Activated CD4-positive, alpha-beta memory T cell treated with anti-CD3 and anti-CD28 coated beads for 36 hours (primary cell): Measurements from ENCODE around the gene ORM2. TPM values are rescaled to one million over a fixed set of nuclear protein-coding genes. Genes with fewer than 3 reads are reported as not detected.

ENCODE experiments used
- CTCF ChIA-PET: fragments of 350-600 bp; sonication (Branson Sonifier 250); formaldehyde crosslinking; loops from one replicate; lab custom pipeline; 2021; ENCODE audit warnings: antibody characterized with exemption, inconsistent platforms; lab: Charles Lee
- POLR2A ChIA-PET: fragments of 350-600 bp; sonication (Branson Sonifier 250); formaldehyde crosslinking; loops from one replicate; lab custom pipeline; 2021; ENCODE audit warnings: antibody characterized with exemption; lab: Charles Lee
- DNase-seq: peaks from one replicate; pipeline ENCODE4 v3.0.0-alpha.2; 2020
- H3K27ac Mint-ChIP-seq: one replicate; pipeline ENCODE4 v1.8.0; 2021; ENCODE audit warnings: mixed read lengths
- H3K27me3 Mint-ChIP-seq: one replicate; pipeline ENCODE4 v1.8.0; 2021; ENCODE audit warnings: mixed read lengths
- H3K36me3 Mint-ChIP-seq: one replicate; pipeline ENCODE4 v1.8.0; 2021; ENCODE audit warnings: mixed read lengths
- H3K4me1 Mint-ChIP-seq: one replicate; pipeline ENCODE4 v1.8.0; 2021; ENCODE audit warnings: low read depth, mixed read lengths
- H3K4me3 Mint-ChIP-seq: one replicate; pipeline ENCODE4 v1.8.0; 2021; ENCODE audit warnings: mild to moderate bottlenecking, mixed read lengths
- H3K9me3 Mint-ChIP-seq: one replicate; pipeline ENCODE4 v1.8.0; 2021; ENCODE audit warnings: mixed read lengths
- intact Hi-C: fragments of 100-400 bp; cut with micrococcal nuclease; formaldehyde crosslinking; loops from one replicate; pipeline ENCODE4 v1.15.1; 2023
- total RNA-seq, 2 experiments: library from RNA; stranded (reverse); gene quantifications; one replicate each; pipeline ENCODE4 v1.2.3, GENCODE V29; 2021

The ORM2 gene
- total RNA-seq, 2 experiments from 2014 or later, result not detected

GRCh38 chr9:114339130-114339908, 9.7 kb downstream of the ORM2 start:
- Mint-ChIP-seq H3K27me3 (no peaks in the 10 kb centered on the region), H3K4me1 (peaks cover 3% of the 10 kb centered on the region), H3K36me3 (peaks cover 72% of the 10 kb centered on the region), H3K27ac (peak overlapping the region; percentile 64), H3K9me3 (peaks cover 3% of the 10 kb centered on the region), H3K4me3 (no peak overlapping the region)
- DNase-seq, result peak; percentile 71
- intact Hi-C loops, result loop anchor here (1.0 to 2.0 kb wide), 3 partner anchors 10 to 59 kb away; partner anchors contain the start of gene AKNA
- POLR2A ChIA-PET, result interaction anchor here (2.1 kb wide), 1 partner anchor 9 kb away, joined by 7 read pairs; no protein-coding TSS in a partner anchor
- CTCF ChIA-PET, result interaction anchor here (0.7 to 3.5 kb wide), 16 partner anchors 10 to 314 kb away, joined by 3 to 46 read pairs (median 3); partner anchors contain the start of gene AKNA

GRCh38 chr9:114341152-114341830, 11.6 kb downstream of the ORM2 start:
- Mint-ChIP-seq H3K36me3 (peaks cover 75% of the 10 kb centered on the region), H3K4me3 (no peak overlapping the region), H3K9me3 (no peaks in the 10 kb centered on the region), H3K4me1 (peaks cover 3% of the 10 kb centered on the region), H3K27ac (peak overlapping the region; percentile 58), H3K27me3 (no peaks in the 10 kb centered on the region)
- ChIA-PET CTCF (interaction anchor here (1.2 to 3.5 kb wide), 2 partner anchors 46 to 64 kb away, joined by 3 to 46 read pairs; partner anchors contain the start of gene AKNA), POLR2A (interaction anchor here (0.7 kb wide), 1 partner anchor 44 kb away, joined by 3 read pairs; no protein-coding TSS in a partner anchor)
- DNase-seq, result no peak
- intact Hi-C loops, result loop anchor here (10.0 kb wide), 1 partner anchor 144 kb away; no protein-coding TSS in a partner anchor

- no peak overlapping the region for H3K4me3 Mint-ChIP-seq
- no peaks in the 10 kb centered on the region for H3K9me3 Mint-ChIP-seq
- POLR2A ChIA-PET, result interaction anchor here (0.7 kb wide), 1 partner anchor 44 kb away, joined by 3 read pairs; no protein-coding TSS in a partner anchor
- no peak overlapping the region for H3K27ac Mint-ChIP-seq
- peaks cover 3% of the 10 kb centered on the region for H3K4me1 Mint-ChIP-seq
- H3K27me3 Mint-ChIP-seq, result no peaks in the 10 kb centered on the region
- CTCF ChIA-PET, result no interaction called here
- intact Hi-C loops, result loop anchor here (10.0 kb wide), 1 partner anchor 143 kb away; no protein-coding TSS in a partner anchor
- peaks cover 76% of the 10 kb centered on the region for H3K36me3 Mint-ChIP-seq
- DNase-seq, result no peak
Measured at GRCh38 chr9:114341991-114342390, 12.3 kb downstream of the ORM2 start.

- intact Hi-C loops, result loop anchor here (10.0 kb wide), 1 partner anchor 142 kb away; no protein-coding TSS in a partner anchor
- peaks cover 75% of the 10 kb centered on the region for H3K36me3 Mint-ChIP-seq
- peak overlapping the region; percentile 66 for H3K27ac Mint-ChIP-seq
- CTCF ChIA-PET, result interaction anchor here (1.3 kb wide), 1 partner anchor 63 kb away, joined by 3 read pairs; no protein-coding TSS in a partner anchor
- POLR2A ChIA-PET, result no interaction called here
- H3K27me3 Mint-ChIP-seq, result no peaks in the 10 kb centered on the region
- H3K4me1 Mint-ChIP-seq, result peaks cover 6% of the 10 kb centered on the region
- no peak overlapping the region for H3K4me3 Mint-ChIP-seq
- DNase-seq, result no peak
- no peaks in the 10 kb centered on the region for H3K9me3 Mint-ChIP-seq
Measured at GRCh38 chr9:114342755-114343440, 13.2 kb downstream of the ORM2 start.

- no peaks in the 10 kb centered on the region for H3K27me3 Mint-ChIP-seq
- DNase-seq, result no peak
- intact Hi-C loops, result loop anchor here (10.0 kb wide), 1 partner anchor 141 kb away; no protein-coding TSS in a partner anchor
- peaks cover 77% of the 10 kb centered on the region for H3K36me3 Mint-ChIP-seq
- ChIA-PET CTCF (interaction anchor here (1.0 to 1.7 kb wide), 3 partner anchors 54 to 310 kb away, joined by 3 to 6 read pairs (median 3); no protein-coding TSS in a partner anchor), POLR2A (no interaction called here)
- peaks cover 13% of the 10 kb centered on the region for H3K4me1 Mint-ChIP-seq
- no peaks in the 10 kb centered on the region for H3K9me3 Mint-ChIP-seq
- peak overlapping the region; percentile 66 for H3K27ac Mint-ChIP-seq
- H3K4me3 Mint-ChIP-seq, result no peak overlapping the region
Measured at GRCh38 chr9:114343471-114344187, 14.0 kb downstream of the ORM2 start.

GRCh38 chr9:114344188-114344566, 14.5 kb downstream of the ORM2 start:
- Mint-ChIP-seq H3K27me3 (no peaks in the 10 kb centered on the region), H3K9me3 (no peaks in the 10 kb centered on the region), H3K4me3 (no peak overlapping the region), H3K4me1 (peaks cover 19% of the 10 kb centered on the region), H3K27ac (no peak overlapping the region), H3K36me3 (peaks cover 77% of the 10 kb centered on the region)
- intact Hi-C loops, result loop anchor here (10.0 kb wide), 1 partner anchor 141 kb away; no protein-coding TSS in a partner anchor
- DNase-seq, result no peak
- ChIA-PET POLR2A (interaction anchor here (1.4 kb wide), 1 partner anchor 42 kb away, joined by 4 read pairs; no protein-coding TSS in a partner anchor), CTCF (interaction anchor here (1.0 to 1.7 kb wide), 3 partner anchors 53 to 310 kb away, joined by 3 to 6 read pairs (median 4); no protein-coding TSS in a partner anchor)

GRCh38 chr9:114344692-114345091, 15.0 kb downstream of the ORM2 start:
- peaks cover 79% of the 10 kb centered on the region for H3K36me3 Mint-ChIP-seq
- intact Hi-C loops, result loop anchor here (10.0 kb wide), 1 partner anchor 140 kb away; no protein-coding TSS in a partner anchor
- H3K4me3 Mint-ChIP-seq, result no peak overlapping the region
- ChIA-PET POLR2A (interaction anchor here (1.4 kb wide), 1 partner anchor 41 kb away, joined by 4 read pairs; no protein-coding TSS in a partner anchor), CTCF (interaction anchor here (1.0 to 1.7 kb wide), 3 partner anchors 53 to 309 kb away, joined by 3 to 6 read pairs (median 4); no protein-coding TSS in a partner anchor)
- no peaks in the 10 kb centered on the region for H3K9me3 Mint-ChIP-seq
- peak overlapping the region; percentile 47 for H3K27ac Mint-ChIP-seq
- peaks cover 24% of the 10 kb centered on the region for H3K4me1 Mint-ChIP-seq
- DNase-seq, result no peak
- H3K27me3 Mint-ChIP-seq, result no peaks in the 10 kb centered on the region

GRCh38 chr9:114345493-114346065, 15.9 kb downstream of the ORM2 start:
- Mint-ChIP-seq H3K4me1 (peaks cover 33% of the 10 kb centered on the region), H3K27ac (peak overlapping the region; percentile 62), H3K9me3 (no peaks in the 10 kb centered on the region), H3K4me3 (no peak overlapping the region), H3K27me3 (no peaks in the 10 kb centered on the region), H3K36me3 (peaks cover 83% of the 10 kb centered on the region)
- ChIA-PET CTCF (interaction anchor here (1.7 kb wide), 1 partner anchor 308 kb away, joined by 6 read pairs; no protein-coding TSS in a partner anchor), POLR2A (interaction anchor here (0.9 to 1.4 kb wide), 2 partner anchors 37 to 41 kb away, joined by 3 to 4 read pairs; no protein-coding TSS in a partner anchor)
- no peak for DNase-seq
- intact Hi-C loops, result loop anchor here (10.0 kb wide), 1 partner anchor 139 kb away; no protein-coding TSS in a partner anchor

- Mint-ChIP-seq H3K36me3 (peaks cover 85% of the 10 kb centered on the region), H3K27ac (no peak overlapping the region), H3K4me3 (no peak overlapping the region), H3K9me3 (no peaks in the 10 kb centered on the region), H3K4me1 (peaks cover 38% of the 10 kb centered on the region), H3K27me3 (no peaks in the 10 kb centered on the region)
- DNase-seq, result no peak
- POLR2A ChIA-PET, result interaction anchor here (0.9 kb wide), 1 partner anchor 36 kb away, joined by 3 read pairs; no protein-coding TSS in a partner anchor
- CTCF ChIA-PET, result no interaction called here
- intact Hi-C loops, result loop anchor here (10.0 kb wide), 1 partner anchor 139 kb away; no protein-coding TSS in a partner anchor
Measured at GRCh38 chr9:114346146-114346545, 16.5 kb downstream of the ORM2 start.

GRCh38 chr9:114347675-114348074, 18.0 kb downstream of the ORM2 start:
- POLR2A ChIA-PET, result interaction anchor here (1.2 to 2.2 kb wide), 2 partner anchors 9 to 38 kb away, joined by 3 to 7 read pairs; no protein-coding TSS in a partner anchor

More at GRCh38 chr9:114347675-114348074, 18.0 kb downstream of the ORM2 start:
- Mint-ChIP-seq H3K9me3 (no peaks in the 10 kb centered on the region), H3K27me3 (no peaks in the 10 kb centered on the region), H3K4me1 (peaks cover 42% of the 10 kb centered on the region), H3K4me3 (no peak overlapping the region), H3K36me3 (peaks cover 82% of the 10 kb centered on the region), H3K27ac (peak overlapping the region; percentile 100)
- no peak for DNase-seq
- CTCF ChIA-PET, result interaction anchor here (1.3 to 1.5 kb wide), 2 partner anchors 9 to 58 kb away, joined by 4 read pairs; no protein-coding TSS in a partner anchor
- intact Hi-C loops, result loop anchor here (10.0 kb wide), 1 partner anchor 137 kb away; no protein-coding TSS in a partner anchor
